HEK293 (cell line): Measurements from ENCODE around the gene ANTXR2.

Experiments used
- CTCF ChIA-PET: fragments of 350-600 bp; formaldehyde crosslinking; extraction: SDS; loops from one replicate; lab custom pipeline; 2021; ENCODE audit warnings: antibody characterized with exemption; lab: Yijun Ruan, JAX
- POLR2A ChIA-PET: fragments of 300-600 bp; formaldehyde crosslinking; extraction: SDS; loops from one replicate; lab custom pipeline; 2020; ENCODE audit warnings: antibody characterized with exemption, inconsistent platforms; lab: Yijun Ruan, JAX
- H3K27ac ChIP-seq: fragments of 200-500 bp; sonication (Bioruptor generic); 2 replicates; pipeline ENCODE4 v1.5.1; 2014; ENCODE audit warnings: low read depth, low read length, control low read depth, inconsistent platforms; ENCODE audit errors: extremely low read depth
- H3K36me3 ChIP-seq, 2 experiments: fragments of 200-500 bp in 1 of 2; sonication (Bioruptor generic) in 1 of 2; 1 replicate in 1 of 2; 2 replicates in 1 of 2; pipeline ENCODE4 v1.5.1; 2014 to 2017; ENCODE audit warnings: inconsistent platforms in 2 of 2, low read length in 2 of 2; ENCODE audit not compliant: control insufficient read depth in 2 of 2, insufficient read depth in 1 of 2
- H3K4me1 ChIP-seq: fragments of 200-500 bp; sonication (Bioruptor generic); 2 replicates; pipeline ENCODE4 v1.5.1; 2014; ENCODE audit warnings: mild to moderate bottlenecking, low read length, inconsistent platforms; ENCODE audit not compliant: control insufficient read depth, insufficient read depth
- H3K4me3 ChIP-seq: 2 replicates; pipeline ENCODE4 v1.5.1; 2011; ENCODE audit warnings: low read depth, mild to moderate bottlenecking, control low read depth, low read length, moderate library complexity
- H3K9me3 ChIP-seq: fragments of 200-500 bp; sonication (Bioruptor generic); 2 replicates; pipeline ENCODE4 v1.5.1; 2014; ENCODE audit warnings: low read depth, low read length, inconsistent platforms; ENCODE audit not compliant: control insufficient read depth, insufficient read depth
- BCL11A ChIP-seq: fragments of 450-650 bp; formaldehyde crosslinking; IDR thresholded peaks from 2 replicates; pipeline ENCODE4 v1.5.1; 2016; ENCODE audit warnings: low read depth, missing biosample characterization, missing genetic modification characterization
- FEZF1 ChIP-seq: fragments of 450-650 bp; formaldehyde crosslinking; IDR thresholded peaks from 2 replicates; pipeline ENCODE4 v1.5.1; 2016; ENCODE audit warnings: missing biosample characterization, missing genetic modification characterization
- GFI1B ChIP-seq: fragments of 450-650 bp; formaldehyde crosslinking; IDR thresholded peaks from 2 replicates; pipeline ENCODE4 v1.5.1; 2016; ENCODE audit warnings: missing biosample characterization, missing genetic modification characterization
- KLF16 ChIP-seq: fragments of 450-650 bp; formaldehyde crosslinking; IDR thresholded peaks from 2 replicates; pipeline ENCODE4 v1.5.1; 2017; ENCODE audit warnings: missing biosample characterization, missing genetic modification characterization
- KLF17 ChIP-seq: fragments of 450-650 bp; formaldehyde crosslinking; IDR thresholded peaks from 2 replicates; pipeline ENCODE4 v1.5.1; 2016; ENCODE audit warnings: missing biosample characterization, missing genetic modification characterization
- OSR2 ChIP-seq: fragments of 450-650 bp; formaldehyde crosslinking; IDR thresholded peaks from 2 replicates; pipeline ENCODE4 v1.5.1; 2016; ENCODE audit warnings: missing biosample characterization, missing genetic modification characterization
- PRDM4 ChIP-seq: fragments of 450-650 bp; formaldehyde crosslinking; IDR thresholded peaks from 2 replicates; pipeline ENCODE4 v1.5.1; 2017; ENCODE audit warnings: missing biosample characterization, missing genetic modification characterization
- TSHZ1 ChIP-seq: fragments of 450-650 bp; formaldehyde crosslinking; IDR thresholded peaks from 2 replicates; pipeline ENCODE4 v1.5.1; 2016; ENCODE audit warnings: missing biosample characterization, missing genetic modification characterization, borderline replicate concordance
- ZBTB21 ChIP-seq: fragments of 450-650 bp; formaldehyde crosslinking; IDR thresholded peaks from 2 replicates; pipeline ENCODE4 v1.5.1; 2017; ENCODE audit warnings: missing biosample characterization, missing genetic modification characterization
- ZBTB7A ChIP-seq: fragments of 450-650 bp; formaldehyde crosslinking; IDR thresholded peaks from 2 replicates; pipeline ENCODE4 v1.5.1; 2016; ENCODE audit warnings: low read depth, missing biosample characterization, missing genetic modification characterization
- ZNF132 ChIP-seq: fragments of 450-650 bp; formaldehyde crosslinking; IDR thresholded peaks from 2 replicates; pipeline ENCODE4 v1.5.1; 2017; ENCODE audit warnings: missing biosample characterization, missing genetic modification characterization, borderline replicate concordance
- ZNF175 ChIP-seq: fragments of 450-650 bp; formaldehyde crosslinking; IDR thresholded peaks from 2 replicates; pipeline ENCODE4 v1.5.1; 2016; ENCODE audit warnings: missing biosample characterization, missing genetic modification characterization
- ZNF23 ChIP-seq: fragments of 450-650 bp; formaldehyde crosslinking; IDR thresholded peaks from 2 replicates; pipeline ENCODE4 v1.5.1; 2016; ENCODE audit warnings: missing biosample characterization, missing genetic modification characterization, borderline replicate concordance
- ZNF26 ChIP-seq: fragments of 450-650 bp; formaldehyde crosslinking; IDR thresholded peaks from 2 replicates; pipeline ENCODE4 v1.5.1; 2016; ENCODE audit warnings: missing biosample characterization, missing genetic modification characterization
- ZNF48 ChIP-seq: fragments of 450-650 bp; formaldehyde crosslinking; IDR thresholded peaks from 2 replicates; pipeline ENCODE4 v1.5.1; 2016; ENCODE audit warnings: missing biosample characterization, missing genetic modification characterization
- ZNF530 ChIP-seq: fragments of 450-650 bp; formaldehyde crosslinking; IDR thresholded peaks from 2 replicates; pipeline ENCODE4 v1.5.1; 2016; ENCODE audit warnings: low read depth, missing biosample characterization, missing genetic modification characterization
- ZNF558 ChIP-seq: fragments of 450-650 bp; formaldehyde crosslinking; IDR thresholded peaks from 2 replicates; pipeline ENCODE4 v1.5.1; 2016; ENCODE audit warnings: missing biosample characterization, missing genetic modification characterization
- ZNF645 ChIP-seq: fragments of 450-650 bp; formaldehyde crosslinking; IDR thresholded peaks from 2 replicates; pipeline ENCODE4; 2016; ENCODE audit warnings: missing biosample characterization, missing genetic modification characterization
- ZNF664 ChIP-seq: fragments of 450-650 bp; formaldehyde crosslinking; IDR thresholded peaks from 2 replicates; pipeline ENCODE4 v1.5.1; 2016; ENCODE audit warnings: missing biosample characterization, missing genetic modification characterization
- TF ChIP-seq, protein P1 (sequence below): fragments of 450-650 bp; formaldehyde crosslinking; IDR thresholded peaks from 2 replicates; pipeline ENCODE4 v1.5.1; 2016; ENCODE audit warnings: missing biosample characterization, missing genetic modification characterization
- TF ChIP-seq, protein P2 (sequence below): fragments of 450-650 bp; formaldehyde crosslinking; IDR thresholded peaks from 2 replicates; pipeline ENCODE4 v1.5.1; 2016; ENCODE audit warnings: missing biosample characterization, missing genetic modification characterization

ANTXR2 gene

GRCh38 chr4:80042821-80043220, 30.2 kb downstream of the ANTXR2 start (continued):
- TF ChIP-seq PRDM4 (tag by site-specific recombination) (no peak), GFI1B (no peak), ZNF175 (no peak), ZBTB21 (tag by site-specific recombination) (no peak), ZNF645 (tag by site-specific recombination) (no peak), ZNF664 (tag by site-specific recombination) (no peak)
- TF ChIP-seq, protein P1, sequence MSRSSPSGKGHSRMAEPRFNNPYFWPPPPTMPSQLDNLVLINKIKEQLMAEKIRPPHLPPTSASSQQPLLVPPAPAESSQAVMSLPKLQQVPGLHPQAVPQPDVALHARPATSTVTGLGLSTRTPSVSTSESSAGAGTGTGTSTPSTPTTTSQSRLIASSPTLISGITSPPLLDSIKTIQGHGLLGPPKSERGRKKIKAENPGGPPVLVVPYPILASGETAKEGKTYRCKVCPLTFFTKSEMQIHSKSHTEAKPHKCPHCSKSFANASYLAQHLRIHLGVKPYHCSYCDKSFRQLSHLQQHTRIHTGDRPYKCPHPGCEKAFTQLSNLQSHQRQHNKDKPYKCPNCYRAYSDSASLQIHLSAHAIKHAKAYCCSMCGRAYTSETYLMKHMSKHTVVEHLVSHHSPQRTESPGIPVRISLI (tag by site-specific recombination) = no peak

DNA sequence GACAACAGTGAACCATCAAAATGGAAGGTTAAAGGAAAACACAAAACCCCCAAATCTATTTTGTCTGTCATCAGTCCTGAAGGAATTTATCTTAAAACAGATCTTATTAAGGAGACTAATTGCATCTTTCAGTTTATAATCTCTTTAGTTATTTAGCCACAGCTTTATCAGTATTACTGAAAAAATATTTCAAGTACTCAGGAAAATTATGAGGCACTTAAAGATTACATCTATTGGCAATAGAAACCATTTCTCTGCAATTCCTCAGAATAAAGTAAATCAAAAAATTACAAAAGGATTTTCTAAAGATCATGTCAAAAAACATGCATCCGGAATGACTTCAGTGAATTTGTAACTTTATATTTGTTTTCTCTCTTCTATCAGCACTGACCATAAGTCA, 35.2 kb downstream of the ANTXR2 start:
- ChIA-PET POLR2A (no interaction called here), CTCF (no interaction called here)
- Histone ChIP-seq H3K9me3 (no peaks in the 10 kb centered on the region), H3K4me1 (no peaks in the 10 kb centered on the region), H3K4me3 (no peak overlapping the region), H3K27ac (no peak overlapping the region), H3K36me3 (no peaks in the 10 kb centered on the region)
- TF ChIP-seq TSHZ1 (tag by site-specific recombination) (no peak), ZNF26 (tag by site-specific recombination) (no peak), ZBTB7A (tag by site-specific recombination) (no peak), ZNF23 (tag by site-specific recombination) (no peak), ZNF530 (no peak), ZNF48 (tag by site-specific recombination) (no peak), KLF17 (tag by site-specific recombination) (no peak), ZNF132 (tag by site-specific recombination) (no peak), KLF16 (tag by site-specific recombination) (no peak), FEZF1 (tag by site-specific recombination) (no peak), ZNF558 (tag by site-specific recombination) (no peak), OSR2 (tag by site-specific recombination) (no peak), BCL11A (no peak)
- TF ChIP-seq, protein P2, sequence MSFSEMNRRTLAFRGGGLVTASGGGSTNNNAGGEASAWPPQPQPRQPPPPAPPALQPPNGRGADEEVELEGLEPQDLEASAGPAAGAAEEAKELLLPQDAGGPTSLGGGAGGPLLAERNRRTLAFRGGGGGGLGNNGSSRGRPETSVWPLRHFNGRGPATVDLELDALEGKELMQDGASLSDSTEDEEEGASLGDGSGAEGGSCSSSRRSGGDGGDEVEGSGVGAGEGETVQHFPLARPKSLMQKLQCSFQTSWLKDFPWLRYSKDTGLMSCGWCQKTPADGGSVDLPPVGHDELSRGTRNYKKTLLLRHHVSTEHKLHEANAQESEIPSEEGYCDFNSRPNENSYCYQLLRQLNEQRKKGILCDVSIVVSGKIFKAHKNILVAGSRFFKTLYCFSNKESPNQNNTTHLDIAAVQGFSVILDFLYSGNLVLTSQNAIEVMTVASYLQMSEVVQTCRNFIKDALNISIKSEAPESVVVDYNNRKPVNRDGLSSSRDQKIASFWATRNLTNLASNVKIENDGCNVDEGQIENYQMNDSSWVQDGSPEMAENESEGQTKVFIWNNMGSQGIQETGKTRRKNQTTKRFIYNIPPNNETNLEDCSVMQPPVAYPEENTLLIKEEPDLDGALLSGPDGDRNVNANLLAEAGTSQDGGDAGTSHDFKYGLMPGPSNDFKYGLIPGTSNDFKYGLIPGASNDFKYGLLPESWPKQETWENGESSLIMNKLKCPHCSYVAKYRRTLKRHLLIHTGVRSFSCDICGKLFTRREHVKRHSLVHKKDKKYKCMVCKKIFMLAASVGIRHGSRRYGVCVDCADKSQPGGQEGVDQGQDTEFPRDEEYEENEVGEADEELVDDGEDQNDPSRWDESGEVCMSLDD = no peak
